ENCODE data around the gene CCBE1.
"Not testable (repeated sequence)": the region's sequence is repeated elsewhere in the genome, so short reads cannot be mapped to it uniquely, and the experiment has no call there.

The CCBE1 gene

DNA sequence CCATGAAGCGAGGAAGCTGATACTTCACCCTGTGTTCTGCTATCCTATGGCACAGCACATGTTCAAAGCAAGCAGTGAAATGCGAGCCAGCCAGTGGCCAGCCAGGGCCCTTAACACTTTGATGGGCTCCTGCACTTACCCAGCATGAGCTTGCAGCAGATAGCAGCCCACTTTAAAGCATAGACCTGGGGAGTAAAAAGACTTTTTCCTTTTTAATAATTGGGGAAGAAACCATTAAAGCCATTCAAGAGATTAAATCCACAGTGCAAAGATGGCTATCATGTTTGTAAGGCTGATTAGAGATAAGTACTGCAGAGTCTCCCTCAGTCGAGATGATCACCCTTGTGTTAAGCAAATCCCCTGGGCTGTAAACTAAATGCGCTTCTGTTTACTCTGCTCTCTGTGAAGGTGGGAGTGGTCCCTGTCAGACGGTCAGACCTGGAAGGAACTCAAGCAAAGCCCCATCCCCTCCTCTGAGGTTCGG lies 15.7 kb downstream of the CCBE1 start:
- DNase-seq (ENCODE audit: low read depth) = no peak

DNA sequence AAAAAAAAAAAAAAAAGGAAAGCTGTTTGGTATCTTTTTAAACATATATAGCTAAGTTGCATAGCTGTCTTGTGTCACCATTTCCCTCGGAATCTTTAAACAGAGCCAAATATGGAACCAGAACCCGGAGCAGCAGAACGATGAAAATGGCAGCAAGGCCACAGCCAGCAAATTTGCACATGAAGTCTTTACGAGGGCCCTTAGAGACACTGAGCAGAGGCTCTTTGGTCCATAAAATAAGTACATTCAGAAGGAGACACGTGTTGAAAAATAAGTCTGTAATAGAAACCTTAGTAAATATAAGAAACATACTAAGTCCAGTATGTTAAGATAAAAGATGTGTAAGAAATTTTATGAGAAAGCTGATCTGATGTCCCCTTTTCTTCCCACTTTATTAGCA lies 16.2 kb downstream of the CCBE1 start:
- no peak for DNase-seq (ENCODE audit: low read depth)

DNA sequence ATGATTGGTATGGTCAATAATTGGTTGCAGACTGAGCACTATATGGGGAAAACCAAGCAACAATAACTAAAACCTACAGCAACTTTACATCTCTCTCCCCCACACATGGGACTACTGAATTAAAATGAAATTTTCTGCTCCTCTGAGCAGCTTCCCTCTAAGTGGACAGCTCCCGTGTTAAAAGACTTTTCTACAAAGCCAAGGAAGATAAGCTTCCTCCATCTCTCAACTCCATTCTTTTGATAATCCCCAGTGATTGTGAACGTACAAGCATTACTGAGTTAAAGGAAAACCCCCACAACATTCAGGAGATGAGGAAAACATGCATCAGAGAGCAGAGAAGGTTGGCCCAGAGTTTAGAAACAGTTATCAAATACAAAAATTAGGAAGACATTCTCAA lies 21.9 kb downstream of the CCBE1 start:
- no peak for DNase-seq (ENCODE audit: low read depth)

DNA sequence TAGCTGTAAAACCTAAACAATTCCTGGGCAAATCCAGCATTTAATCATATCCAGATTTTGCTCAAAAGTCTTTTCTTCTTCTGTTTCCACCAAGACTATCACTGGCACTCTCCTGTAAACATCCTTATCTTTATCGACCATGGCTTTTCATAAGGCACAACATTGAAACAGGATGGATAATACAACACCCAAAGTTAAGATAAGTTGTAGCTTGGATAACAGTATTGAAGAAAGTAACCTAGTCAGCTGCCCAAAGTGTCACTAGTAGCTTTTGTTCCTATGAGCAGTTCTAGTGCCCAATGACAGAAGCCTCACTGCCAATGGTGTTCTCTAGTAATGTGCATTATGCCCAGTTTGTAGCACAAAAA lies 22.3 kb downstream of the CCBE1 start:
- DNase-seq (ENCODE audit: low read depth) = no peak

DNA sequence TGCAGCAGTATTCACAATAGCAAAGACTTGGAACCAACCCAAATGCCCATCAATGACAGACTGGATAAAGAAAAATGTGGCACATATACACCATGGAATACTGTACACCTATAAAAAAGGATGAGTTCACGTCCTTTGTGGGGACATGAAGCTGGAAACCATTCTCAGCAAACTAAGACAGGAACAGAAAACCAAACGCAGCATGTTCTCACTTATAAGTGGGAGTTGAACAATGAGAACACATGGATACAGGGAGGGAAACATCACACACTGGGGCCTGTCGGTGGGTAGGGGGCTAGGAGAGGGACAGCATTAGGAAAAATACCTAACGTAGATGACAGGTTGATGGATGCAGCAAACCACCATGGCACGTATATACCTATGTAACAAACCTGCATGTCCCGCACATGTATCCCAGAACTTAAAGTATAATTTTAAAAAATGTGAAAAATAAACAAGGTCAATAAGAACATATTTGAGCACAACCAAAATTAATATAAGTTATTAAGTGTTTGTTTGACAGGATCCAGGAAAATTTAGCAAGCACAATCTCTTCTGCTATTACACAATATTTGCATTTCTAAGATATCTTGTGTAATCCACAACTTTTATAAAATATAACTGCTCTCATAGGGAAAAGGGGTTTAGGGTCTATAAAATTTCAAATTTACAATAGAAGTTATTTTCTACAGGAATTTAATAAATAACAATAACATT lies 22.9 kb downstream of the CCBE1 start:
- no peak for DNase-seq (ENCODE audit: low read depth)

DNA sequence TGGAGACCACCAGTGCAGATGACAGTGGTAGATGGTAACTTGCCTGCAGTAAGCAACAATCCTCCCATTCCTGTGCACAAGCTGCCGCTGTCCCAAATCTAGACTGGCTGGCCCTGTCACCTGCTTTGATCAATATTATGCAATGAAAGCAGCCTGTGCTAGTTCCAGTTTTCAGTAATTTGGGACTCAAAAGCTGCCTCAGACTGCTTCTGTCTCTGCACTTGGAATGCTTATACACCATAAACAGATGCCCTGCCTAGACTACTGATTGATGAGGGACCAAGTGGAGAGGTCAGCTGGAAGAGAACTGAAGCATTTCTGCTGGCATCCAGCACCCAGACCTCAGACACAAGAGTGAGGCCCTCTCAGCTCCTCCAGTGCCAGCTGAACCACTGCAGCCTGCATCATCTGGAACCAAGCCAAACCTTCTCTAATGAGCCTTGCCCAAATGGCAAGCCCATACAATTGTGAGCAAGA lies 24.9 kb downstream of the CCBE1 start:
- DNase-seq (ENCODE audit: low read depth) = no peak

DNA sequence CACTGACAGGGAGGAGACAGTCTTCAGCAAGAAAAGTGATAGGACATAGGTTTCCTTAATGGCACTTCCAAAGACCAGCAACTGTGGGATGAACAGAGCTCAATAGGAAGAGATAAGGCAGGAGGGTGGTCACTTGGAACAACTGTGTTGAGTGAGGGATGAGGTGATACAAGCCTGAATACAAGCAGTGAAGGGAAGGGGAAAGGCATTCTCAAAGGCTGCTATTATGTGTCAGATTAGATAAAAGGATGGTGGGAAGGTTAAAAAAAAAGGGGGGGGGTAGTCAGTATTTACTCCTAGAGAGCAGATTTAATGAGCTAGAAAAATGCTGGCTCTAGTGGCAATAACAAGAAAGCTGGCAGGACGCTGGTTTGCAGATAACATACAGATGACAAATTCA lies 25.7 kb downstream of the CCBE1 start:
- DNase-seq (ENCODE audit: low read depth) = no peak

DNA sequence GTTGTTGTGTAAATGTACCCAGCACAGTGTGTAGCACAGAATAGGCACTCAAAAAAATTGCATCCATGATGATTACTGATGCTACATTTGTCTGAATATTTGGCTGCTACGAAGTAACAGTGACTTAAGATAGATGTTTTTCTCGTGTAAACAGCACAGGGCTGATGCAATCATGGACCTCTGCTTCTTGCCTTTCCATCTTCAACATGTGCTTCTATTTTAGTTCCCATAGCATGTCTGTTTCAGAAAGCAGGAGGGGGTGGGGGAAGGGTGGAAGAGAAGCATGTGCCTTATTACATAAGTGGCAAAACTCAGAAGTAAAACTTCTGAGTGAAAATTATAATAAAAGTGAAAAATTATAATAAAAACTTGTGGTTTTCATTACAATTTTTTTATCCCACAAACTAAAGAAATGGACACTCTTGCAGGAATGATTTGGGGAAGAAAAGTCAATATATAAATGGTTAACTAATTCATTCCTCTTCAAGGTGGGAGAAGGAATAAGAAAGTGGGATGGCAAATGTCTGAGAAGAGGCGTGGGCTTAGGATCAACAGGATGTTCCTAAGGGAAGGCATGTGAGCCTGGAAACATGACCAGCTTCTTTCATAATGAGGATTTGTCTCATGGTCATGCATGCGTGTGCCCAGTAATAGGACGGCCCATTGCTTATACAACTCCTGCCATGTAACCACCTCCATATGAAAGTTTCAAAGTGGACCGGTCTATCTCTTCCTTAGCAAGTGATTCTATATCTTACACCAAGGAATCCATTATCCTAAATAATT lies 27.2 kb downstream of the CCBE1 start:
- DNase-seq (ENCODE audit: low read depth) = no peak

DNA sequence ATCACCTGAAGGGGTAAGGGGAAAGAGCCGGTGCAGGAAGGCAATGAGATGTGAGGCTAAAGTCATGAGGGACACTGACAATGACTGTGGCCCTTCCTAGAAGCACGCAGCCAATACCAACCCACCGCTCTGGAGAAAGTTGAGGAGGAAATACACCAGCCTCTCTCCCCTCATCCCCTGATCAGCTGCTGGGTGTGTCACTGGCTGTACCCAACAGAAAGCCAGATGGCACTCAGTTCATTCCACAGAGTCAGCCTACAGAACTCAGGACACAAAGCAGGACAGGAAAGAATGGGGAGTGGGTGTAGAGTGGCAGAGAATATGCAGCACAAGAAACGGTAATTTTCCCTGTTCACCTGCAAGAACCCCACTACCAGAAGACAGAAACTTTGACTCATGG lies 29.7 kb downstream of the CCBE1 start:
- no peak for DNase-seq (ENCODE audit: low read depth)

DNA sequence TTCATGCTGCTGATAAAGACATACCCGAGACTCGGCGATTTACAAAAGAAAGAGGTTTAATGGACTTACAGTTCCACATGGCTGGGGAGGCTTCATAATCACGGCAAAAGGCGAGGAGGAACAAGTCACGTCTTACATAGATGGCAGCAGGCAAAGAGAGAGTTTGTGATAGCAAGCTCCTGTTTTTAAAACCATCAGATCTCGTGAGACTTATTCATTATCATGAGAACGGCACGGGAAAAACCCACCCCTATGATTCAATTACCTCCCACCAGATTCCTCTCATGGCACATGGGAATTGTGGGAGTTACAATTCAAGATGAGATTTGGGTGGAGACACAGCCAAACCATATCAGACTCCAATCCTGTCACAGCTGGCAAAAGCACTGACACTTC lies 31.2 kb downstream of the CCBE1 start:
- DNase-seq (ENCODE audit: low read depth) = not testable (repeated sequence)

DNA sequence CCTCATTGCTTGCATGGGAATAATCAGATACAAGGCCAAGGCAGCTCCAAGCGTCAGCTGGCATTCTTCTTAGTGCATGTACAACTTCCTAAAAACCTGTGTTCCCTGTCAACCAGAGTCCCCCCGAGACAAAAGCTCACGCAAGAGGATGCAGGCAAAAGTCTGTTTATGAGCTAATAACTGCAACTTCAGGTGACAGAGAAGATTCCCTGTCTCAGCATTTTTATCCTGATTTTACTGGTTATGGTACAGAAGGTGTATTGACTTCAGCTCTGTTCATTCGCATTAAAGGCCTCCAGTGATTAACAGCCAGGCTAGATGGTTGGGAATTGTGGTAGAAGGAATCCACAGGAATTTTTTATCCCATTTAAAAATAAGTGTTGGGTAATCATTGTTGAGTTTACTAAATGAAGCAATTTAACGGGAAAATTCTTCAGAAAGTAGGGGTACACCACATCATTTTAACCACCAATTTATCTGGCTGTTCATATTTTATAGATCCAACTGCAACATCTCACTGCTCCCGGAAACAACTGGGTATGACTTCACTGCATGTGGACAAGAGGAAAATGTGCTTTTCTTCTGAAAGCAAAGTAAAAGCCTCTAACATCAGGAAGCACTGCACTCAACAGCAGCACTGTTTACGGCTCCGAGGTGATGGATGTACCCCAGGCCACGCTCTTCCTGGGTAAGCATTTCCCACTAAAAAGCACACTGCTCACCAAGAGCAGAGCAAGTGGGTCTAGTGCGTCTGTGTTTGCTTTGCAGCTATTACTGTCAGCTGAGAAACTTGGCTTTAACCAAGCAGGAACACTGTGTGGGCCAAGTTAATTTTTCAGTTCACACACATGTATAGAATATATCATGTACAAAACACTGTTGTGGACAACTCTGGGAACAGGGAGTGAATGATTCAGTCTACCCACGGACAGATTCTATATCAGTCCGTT lies 31.9 kb downstream of the CCBE1 start:
- DNase-seq (ENCODE audit: low read depth) = no peak

DNA sequence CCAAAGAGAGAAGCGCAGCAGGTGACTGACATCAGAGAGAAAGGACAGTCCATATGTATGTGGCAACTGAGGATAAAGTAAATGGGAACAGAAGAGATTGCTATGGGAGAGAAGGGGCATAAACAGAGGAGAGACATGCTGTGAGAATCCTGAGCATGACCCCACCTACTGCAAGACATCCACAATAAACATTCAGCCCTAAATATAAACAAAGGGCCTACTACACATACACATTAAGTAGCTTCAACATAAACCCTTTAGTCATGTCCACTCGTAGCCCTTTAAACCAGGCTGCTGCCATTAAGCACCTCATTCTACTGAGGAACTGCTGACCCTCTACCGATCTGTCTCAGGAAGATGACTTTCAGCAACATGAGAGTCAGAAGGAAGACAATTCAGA lies 32.9 kb downstream of the CCBE1 start:
- DNase-seq (ENCODE audit: low read depth) = no peak

DNA sequence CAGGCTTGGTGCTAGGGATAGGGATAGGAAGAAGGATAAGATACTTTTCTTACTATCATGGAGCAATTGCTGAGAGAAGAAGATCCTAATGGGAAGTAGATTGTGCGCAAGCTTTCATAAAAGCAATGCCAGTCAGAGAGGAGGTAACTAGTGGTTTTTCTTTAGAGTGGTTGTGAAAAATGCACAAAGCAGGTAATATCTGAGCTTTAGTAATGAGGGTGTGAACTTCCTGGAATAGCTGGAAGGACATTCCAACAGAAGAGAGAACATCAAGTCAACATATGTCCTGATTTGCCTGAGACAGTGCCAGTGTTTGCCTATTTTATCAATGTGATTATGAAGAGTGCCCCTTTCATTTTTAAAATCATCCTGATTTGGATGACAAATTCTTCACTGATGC lies 34.1 kb downstream of the CCBE1 start:
- no peak for DNase-seq (ENCODE audit: low read depth)

DNA sequence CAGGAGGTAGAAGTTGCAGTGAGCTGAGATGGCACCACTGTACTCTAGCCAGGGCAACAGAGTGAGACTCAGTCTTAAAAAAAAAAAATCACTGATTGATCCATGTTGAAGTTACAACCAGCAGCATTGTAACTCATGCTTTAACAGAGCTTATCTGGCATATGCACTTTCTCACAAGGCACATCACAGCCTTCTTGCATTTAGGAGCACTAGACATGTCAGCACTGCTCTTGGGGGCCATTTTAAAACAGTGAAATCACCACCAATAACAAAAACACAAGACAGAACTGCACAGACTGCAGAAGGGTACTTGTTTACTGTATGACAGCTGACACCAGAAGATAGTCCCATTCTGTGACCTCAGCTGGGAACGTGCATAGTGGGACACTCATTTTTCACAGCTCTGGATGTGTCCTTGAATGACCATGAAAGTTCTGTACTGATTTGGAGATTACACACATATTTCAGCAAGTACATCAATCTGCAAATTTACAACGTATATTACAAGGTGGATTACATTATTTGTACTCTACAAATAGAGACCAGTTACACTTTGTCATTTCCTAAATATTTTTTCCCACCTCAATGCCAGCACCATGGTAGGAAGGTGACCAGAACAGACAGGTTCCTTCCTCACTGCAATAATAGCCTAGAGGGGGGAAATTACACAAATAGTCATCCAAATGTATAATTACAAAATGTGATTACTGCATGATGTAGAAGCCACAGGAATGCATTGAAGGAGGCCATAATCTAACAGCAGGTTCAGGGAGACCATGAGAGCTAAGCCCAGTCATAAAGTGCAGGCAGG lies 35.1 kb downstream of the CCBE1 start:
- DNase-seq (ENCODE audit: low read depth) = no peak

DNA sequence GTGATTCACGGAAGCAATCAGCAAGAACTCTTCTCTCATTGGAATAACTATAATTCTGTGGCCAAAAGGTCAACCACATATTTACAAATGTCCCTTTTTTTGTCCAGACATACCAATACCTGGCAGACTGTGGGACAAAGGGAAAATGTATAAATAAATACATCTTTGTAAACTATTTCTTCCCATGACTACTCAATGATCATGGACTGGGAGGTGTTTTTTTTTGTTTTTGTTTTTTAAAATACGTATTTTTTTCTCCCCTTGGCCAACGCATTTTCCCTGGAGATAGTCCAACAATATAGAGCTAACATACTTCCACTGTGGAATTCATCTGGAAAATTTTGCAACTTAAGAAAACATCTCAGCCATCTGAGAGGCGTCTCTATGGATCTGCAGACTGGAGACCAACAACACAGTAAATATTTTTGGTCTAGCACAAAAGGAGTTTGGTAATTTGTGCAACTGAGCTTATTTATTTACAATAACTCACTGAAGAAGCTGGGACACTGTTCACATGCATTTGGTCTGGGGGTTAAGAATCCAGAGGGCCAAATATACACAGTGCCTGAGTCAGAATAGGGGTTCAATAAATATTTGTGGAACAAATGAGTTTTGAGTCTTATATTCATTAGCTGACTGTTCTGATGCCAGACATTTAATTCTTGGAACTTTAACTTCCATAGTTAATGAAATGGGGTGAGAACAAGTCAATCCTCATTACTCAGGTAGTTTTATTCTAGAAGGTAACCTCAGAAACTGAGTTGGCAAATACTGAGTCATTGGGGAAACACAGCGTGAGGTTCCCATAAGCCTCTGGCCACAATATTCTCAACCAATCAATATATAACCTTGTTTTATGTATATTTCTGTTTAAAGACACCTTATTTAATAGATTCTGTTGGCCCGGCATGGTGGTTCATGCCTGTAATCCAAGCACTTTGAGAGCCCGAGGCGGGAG lies 36.2 kb downstream of the CCBE1 start:
- DNase-seq (ENCODE audit: low read depth) = no peak

DNA sequence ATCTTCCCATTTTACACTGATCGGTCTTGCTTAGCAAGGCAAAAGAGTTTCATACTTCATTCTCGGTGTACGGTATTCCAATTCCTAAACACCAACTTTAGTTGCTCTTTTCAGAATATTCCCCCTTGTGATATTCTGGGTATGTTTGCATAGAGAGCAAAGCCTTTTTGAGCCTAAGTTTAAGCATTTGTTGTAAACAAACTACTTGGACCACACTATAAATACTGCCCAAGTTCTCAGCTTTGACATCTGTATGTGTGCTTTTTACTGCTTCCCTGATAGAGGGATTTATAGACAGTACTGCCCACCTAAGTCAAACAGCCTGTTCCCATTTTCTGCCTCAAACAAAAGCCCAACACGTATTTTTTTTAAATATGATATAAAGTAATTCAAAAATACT lies 36.9 kb downstream of the CCBE1 start:
- no peak for DNase-seq (ENCODE audit: low read depth)

DNA sequence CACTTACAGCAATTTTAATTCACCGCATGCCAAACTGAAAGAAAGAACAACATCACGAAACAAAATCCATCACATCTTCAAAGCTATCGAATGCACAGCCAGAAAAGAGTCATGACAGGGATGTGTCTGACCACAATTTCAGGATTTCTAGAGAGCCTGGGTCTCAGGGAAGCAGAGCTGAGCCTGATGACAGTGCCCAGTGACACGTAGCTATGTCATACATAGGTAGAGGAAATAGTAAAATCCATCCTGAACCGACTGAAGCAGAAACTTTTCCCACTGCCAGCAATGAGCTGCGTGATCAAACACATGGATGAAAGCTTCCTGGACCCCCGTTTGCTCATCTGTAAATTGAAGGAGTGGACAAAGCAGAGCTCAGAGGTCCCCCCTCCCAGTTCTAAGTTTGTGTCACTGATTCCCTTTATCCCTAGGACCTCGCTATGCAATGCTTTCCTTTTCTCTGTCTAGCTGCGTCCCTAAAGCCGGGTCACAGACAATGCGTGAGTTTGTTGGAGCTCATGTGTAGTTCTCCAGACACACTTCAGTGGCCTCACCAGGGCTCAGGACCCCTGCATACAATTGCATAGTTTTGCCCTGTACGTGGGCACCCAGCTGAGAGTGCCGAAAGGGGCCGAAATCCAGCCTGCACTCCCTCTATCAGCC lies 37.6 kb downstream of the CCBE1 start:
- no peak for DNase-seq (ENCODE audit: low read depth)

DNA sequence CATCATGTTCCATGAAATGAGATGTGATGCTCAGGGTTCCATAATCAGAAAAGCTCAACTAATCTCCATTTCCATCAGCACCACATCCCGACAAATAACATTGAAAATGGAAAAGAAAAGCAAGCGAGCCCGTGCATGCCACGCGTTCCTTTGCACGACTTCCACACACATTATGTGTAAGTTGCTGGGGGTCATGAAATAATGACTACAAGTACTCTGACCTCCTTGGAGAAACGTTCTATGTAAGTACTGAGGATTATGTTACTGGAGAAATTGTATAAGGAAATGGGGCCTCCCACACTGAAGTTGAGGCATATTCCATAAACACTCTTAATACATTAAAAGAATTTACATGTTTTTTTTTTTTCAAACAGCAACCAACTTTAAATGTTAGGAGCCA lies 38.3 kb downstream of the CCBE1 start:
- DNase-seq (ENCODE audit: low read depth) = no peak

DNA sequence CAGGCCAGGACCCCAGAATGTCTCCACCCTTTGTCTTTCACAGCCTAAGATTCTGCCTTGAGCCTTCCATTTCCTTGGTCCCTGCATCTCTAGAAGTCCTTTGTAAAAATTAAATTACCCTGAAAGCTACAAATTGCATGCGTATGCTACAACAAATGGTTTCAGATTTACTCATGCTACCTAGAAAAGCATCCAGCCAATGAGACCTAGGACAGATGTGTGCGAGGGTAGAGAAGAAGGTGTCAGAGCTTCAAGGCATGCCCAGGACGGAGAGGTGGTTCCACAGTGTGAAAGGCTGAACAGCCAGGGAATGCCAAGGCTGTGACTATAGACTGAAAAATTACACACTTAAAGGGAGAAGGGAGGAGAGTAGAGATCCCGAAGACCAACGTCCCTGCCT lies 40.2 kb downstream of the CCBE1 start:
- DNase-seq (ENCODE audit: low read depth) = no peak

DNA sequence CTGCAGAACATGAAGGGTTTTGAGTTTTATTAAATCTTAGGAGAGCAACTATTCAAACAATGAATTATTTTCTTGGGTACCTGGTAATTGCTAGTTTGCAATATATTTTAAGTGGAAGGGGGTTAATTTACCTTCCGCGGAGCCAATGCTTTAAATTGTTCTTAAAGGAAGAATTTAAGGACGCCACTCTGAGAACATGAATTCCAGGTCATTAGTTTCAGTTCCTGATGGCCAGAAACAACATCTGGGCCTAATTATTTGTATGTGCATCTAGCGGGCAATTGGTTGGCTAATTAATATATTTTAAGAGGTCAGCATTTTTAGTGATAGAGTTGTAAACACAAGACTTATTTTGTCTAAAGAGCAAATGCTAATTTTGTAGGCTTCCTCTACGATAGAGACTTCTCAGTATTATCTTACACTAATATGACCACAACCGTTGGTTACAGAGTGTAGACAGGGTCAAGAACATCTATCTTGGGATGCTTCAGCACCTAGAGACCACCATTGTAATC lies 40.8 kb downstream of the CCBE1 start:
- DNase-seq (ENCODE audit: low read depth) = no peak
